Fibroblast of the aortic adventitia (primary cell): Measurements from ENCODE around the gene FGD3. TPM values are rescaled to one million over a fixed set of nuclear protein-coding genes. Genes with fewer than 3 reads are reported as not detected.

Source experiments
- DNase-seq: peaks from one replicate; pipeline ENCODE4 v3.0.0-alpha.2; 2010; ENCODE audit warnings: low read depth
- H3K4me3 ChIP-seq: 2 replicates; pipeline ENCODE4 v1.5.1; 2011; ENCODE audit warnings: low read depth, mild to moderate bottlenecking, control low read depth, low read length, moderate library complexity
- total RNA-seq: library from RNA; depleted of rRNA; stranded (reverse); fragments of >200 nt; gene quantifications from 2 replicates; pipeline ENCODE4 v1.2.3, GENCODE V29; 2012; ENCODE audit warnings: low replicate concordance
- TF ChIP-seq, protein P1 (sequence below): IDR thresholded peaks from 2 replicates; pipeline ENCODE4 v1.5.1; 2011; ENCODE audit warnings: mild to moderate bottlenecking, low read length, control low read depth, inconsistent platforms; ENCODE audit not compliant: insufficient read depth

Gene FGD3
- total RNA-seq, 1 donor, result not detected

DNA sequence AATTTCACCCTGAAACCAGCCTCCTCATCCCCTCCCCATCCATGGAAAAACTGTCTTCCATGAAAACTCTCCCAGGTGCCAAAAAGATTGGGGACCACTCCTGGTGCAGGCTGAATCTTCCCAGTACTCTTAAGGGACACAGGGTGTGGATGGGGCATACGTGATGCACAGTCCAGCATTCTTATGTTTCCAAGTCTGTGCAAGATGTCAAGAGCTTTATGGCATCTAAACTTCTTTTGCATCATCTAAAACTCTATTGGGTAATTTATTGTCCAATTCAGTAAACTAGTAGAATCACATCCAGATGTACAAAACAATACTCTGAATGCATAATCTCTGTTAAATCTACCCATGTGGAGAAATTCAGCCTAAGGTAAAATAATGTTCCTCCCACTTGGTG lies 9.3 kb upstream of the FGD3 start:
- TF ChIP-seq, protein P1, sequence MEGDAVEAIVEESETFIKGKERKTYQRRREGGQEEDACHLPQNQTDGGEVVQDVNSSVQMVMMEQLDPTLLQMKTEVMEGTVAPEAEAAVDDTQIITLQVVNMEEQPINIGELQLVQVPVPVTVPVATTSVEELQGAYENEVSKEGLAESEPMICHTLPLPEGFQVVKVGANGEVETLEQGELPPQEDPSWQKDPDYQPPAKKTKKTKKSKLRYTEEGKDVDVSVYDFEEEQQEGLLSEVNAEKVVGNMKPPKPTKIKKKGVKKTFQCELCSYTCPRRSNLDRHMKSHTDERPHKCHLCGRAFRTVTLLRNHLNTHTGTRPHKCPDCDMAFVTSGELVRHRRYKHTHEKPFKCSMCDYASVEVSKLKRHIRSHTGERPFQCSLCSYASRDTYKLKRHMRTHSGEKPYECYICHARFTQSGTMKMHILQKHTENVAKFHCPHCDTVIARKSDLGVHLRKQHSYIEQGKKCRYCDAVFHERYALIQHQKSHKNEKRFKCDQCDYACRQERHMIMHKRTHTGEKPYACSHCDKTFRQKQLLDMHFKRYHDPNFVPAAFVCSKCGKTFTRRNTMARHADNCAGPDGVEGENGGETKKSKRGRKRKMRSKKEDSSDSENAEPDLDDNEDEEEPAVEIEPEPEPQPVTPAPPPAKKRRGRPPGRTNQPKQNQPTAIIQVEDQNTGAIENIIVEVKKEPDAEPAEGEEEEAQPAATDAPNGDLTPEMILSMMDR, result no peak
- no peak for DNase-seq
- H3K4me3 ChIP-seq, result no peak overlapping the region

DNA sequence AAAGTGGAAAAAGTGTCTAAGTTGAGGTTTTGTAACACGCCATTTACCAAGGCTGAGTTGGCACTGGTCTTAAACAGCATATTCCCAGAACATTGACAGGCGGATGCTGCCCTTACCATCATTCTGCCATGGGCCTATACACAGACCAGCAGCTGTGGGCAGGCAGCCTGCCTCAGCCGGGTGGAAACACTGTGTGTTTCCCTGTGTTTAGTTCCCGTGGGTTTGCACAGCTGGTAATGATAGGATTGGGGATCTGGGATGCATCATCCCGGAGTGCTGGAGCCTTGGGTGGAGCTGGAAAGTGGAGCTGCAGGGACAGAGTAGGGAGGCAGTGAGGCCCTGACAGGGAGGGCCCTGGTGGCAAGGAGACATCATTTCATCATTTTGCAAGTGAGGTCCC lies 5.5 kb upstream of the FGD3 start:
- H3K4me3 ChIP-seq, result no peak overlapping the region
- TF ChIP-seq, protein P1, result no peak
- DNase-seq, result no peak

DNA sequence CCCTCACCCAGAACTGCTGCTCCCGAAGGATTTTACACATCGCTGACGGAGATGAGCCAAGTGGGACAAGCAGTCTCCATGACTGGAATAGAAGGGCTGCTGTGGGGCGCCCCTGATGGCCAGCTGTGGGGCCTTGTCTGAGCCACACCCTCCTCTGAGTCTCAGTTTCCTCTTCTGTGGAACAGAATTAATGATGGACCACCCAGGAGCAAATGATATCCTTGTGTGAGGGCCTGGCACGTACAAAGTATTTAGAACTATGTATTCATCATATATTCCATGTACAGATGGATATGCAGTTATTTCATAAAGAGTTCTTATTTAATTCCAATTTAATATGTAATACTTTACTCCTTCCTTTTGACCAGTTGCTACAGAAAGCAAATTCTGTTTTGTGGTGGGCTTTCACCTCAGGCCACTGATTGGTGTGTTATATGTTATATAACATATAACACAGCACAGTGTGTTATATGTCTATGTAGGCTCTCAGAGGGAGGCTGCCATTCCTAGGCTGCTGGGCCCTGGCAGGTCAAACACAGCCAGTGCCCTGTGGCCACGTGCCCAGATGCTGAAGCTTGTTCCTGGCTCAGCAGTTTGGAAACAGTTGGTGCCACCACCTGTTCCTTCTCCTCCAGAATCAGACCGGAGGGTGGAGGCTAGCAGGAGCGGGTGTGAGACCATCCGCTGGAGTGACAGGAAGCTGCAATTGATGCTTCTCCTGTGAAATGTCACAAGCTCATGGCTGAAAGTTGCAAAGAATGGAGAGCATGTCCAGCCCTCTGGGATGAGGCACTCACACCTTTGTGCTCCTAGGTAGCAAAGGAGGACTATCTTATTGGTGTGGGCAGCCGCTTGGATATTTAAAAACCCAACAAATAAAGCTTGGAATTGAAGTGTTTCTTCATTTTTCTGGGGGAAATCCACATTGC lies 4.4 kb upstream of the FGD3 start:
- H3K4me3 ChIP-seq, result no peak overlapping the region
- TF ChIP-seq, protein P1, result no peak
- no peak for DNase-seq

DNA sequence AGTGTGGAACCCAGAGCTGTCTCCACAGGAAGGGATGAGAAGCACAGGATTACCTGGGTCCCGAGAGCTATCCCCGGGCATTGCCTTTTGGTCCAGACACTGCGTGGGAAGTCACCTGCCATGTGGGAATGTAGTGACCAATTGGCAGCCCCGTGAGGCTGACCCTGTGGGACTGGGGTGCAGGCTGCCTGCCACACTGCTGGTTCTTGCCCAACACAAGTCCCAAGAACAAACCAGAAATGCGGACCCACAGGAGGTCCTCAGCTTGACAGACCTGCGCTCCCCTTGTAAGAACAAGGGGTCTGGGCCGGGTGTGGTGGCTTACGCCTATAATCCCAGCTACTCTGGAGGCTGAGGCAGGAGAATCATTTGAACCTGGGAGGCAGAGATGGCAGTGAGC lies 2.4 kb upstream of the FGD3 start:
- no peak overlapping the region for H3K4me3 ChIP-seq
- TF ChIP-seq, protein P1, result no peak
- no peak for DNase-seq

DNA sequence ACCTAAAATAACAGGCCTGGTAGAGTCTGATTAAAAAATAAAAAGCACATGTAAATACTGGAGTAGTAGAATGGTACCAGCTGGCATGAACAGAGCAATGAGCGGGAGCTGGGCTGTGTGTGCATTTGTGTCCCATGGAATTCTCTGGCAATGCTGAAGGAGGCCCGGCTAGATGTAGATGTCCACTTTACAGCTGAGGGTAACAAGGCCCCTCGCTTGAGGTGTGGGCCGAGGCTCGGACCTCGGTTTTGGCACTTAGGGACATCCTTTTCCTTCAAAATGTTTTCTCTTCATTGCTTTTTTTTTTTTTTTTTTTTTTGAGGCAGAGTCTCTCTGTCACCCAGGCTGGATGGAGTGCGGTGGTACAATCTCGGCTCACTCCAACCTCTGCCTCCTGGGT lies 1.5 kb upstream of the FGD3 start:
- no peak overlapping the region for H3K4me3 ChIP-seq
- DNase-seq, result no peak
- TF ChIP-seq, protein P1, result no peak

DNA sequence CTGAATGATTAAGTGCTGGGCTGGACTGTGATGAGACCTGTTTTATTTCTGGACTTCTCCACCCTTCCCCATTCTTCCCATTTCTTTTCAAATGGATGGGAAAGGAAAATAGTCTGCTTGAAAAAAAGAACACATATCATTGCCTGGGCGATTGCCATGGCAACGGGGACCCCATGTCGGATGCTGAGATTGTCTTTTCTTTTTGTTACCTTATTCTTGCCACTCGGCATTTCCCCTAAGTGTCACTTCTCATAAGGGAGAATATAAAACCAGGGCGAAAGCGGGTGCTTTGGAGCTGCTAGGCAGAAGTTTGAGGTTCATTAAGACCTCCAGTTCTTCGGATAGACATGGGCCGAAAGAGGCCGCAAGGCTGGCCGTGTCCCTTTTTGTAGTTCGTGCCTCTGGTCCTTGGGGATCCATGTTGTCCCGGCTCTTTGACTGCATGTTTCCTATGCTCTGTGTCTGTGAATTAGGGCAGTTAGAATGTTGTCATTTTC lies 763 bp downstream of the FGD3 start:
- no peak for DNase-seq
- TF ChIP-seq, protein P1, result no peak
- H3K4me3 ChIP-seq, result no peak overlapping the region
